Loucy (cell line): ENCODE measurements around the gene SPHK2.

Experiments used
- H2AFZ ChIP-seq: fragments of 200-600 bp; sonication (generic); 2 replicates; pipeline ENCODE4 v1.6.0; 2016; ENCODE audit warnings: antibody characterized with exemption, mild to moderate bottlenecking, low read length, moderate library complexity
- H3F3A ChIP-seq: fragments of 200-600 bp; 2 replicates; pipeline ENCODE4 v1.6.0; 2016; ENCODE audit warnings: antibody characterized with exemption, low read depth, mild to moderate bottlenecking
- H3K27me3 ChIP-seq: fragments of 200-600 bp; sonication (generic); 2 replicates; pipeline ENCODE4 v1.6.1; 2014; ENCODE audit warnings: low read length, mild to moderate bottlenecking; ENCODE audit not compliant: insufficient read depth, poor library complexity, severe bottlenecking
- H3K36me3 ChIP-seq: fragments of 200-600 bp; sonication (generic); 2 replicates; pipeline ENCODE4 v1.6.1; 2016; ENCODE audit warnings: low read length; ENCODE audit not compliant: insufficient read depth
- H3K4me1 ChIP-seq: fragments of 200-600 bp; sonication (generic); 2 replicates; pipeline ENCODE4 v1.5.1; 2014; ENCODE audit warnings: low read length, mild to moderate bottlenecking; ENCODE audit not compliant: insufficient read depth, poor library complexity, severe bottlenecking
- H3K4me2 ChIP-seq: fragments of 200-600 bp; sonication (generic); 2 replicates; pipeline ENCODE4 v1.6.0; 2014; ENCODE audit warnings: antibody characterized with exemption, low read length, low read depth, mild to moderate bottlenecking; ENCODE audit not compliant: poor library complexity, severe bottlenecking
- H3K4me3 ChIP-seq: fragments of 200-600 bp; sonication (generic); 2 replicates; pipeline ENCODE4 v1.5.1; 2014; ENCODE audit warnings: low read length, mild to moderate bottlenecking, mixed read lengths; ENCODE audit not compliant: poor library complexity, severe bottlenecking
- H3K79me2 ChIP-seq: fragments of 200-600 bp; sonication (generic); 2 replicates; pipeline ENCODE4 v1.6.1; 2014; ENCODE audit warnings: low read length; ENCODE audit not compliant: insufficient read depth
- H3K9ac ChIP-seq: fragments of 200-600 bp; sonication (generic); 2 replicates; pipeline ENCODE4 v1.6.0; 2014; ENCODE audit warnings: mild to moderate bottlenecking, low read depth, low read length, moderate library complexity; ENCODE audit not compliant: poor library complexity, severe bottlenecking
- H3K9me2 ChIP-seq: fragments of 200-600 bp; sonication (generic); replicated peaks from 2 replicates; pipeline ENCODE4 v1.6.1; 2016; ENCODE audit warnings: low read depth, low read length, mixed read lengths
- H3K9me3 ChIP-seq: fragments of 200-600 bp; sonication (generic); 2 replicates; pipeline ENCODE4 v1.6.1; 2014; ENCODE audit warnings: mild to moderate bottlenecking, antibody characterized with exemption, low read length, low read depth; ENCODE audit not compliant: insufficient read depth
- H4K20me1 ChIP-seq: fragments of 200-600 bp; sonication (generic); 2 replicates; pipeline ENCODE4 v1.6.0; 2014; ENCODE audit warnings: antibody characterized with exemption, low read length, mild to moderate bottlenecking; ENCODE audit not compliant: insufficient read depth, poor library complexity, severe bottlenecking
- CTCF ChIP-seq: fragments of 200-600 bp; sonication (generic); conservative IDR thresholded peaks from 2 replicates; pipeline ENCODE4 v1.5.1; 2014; ENCODE audit warnings: mild to moderate bottlenecking, antibody characterized with exemption, low read length
- EZH2phosphoT487 ChIP-seq: fragments of 200-600 bp; IDR thresholded peaks from 2 replicates; pipeline ENCODE4 v1.6.1; 2018; ENCODE audit warnings: antibody characterized with exemption, mild to moderate bottlenecking, moderate library complexity, borderline replicate concordance

Gene SPHK2

GRCh38 chr19:48634424-48635262, 15.3 kb downstream of the SPHK2 start:
- H3K4me3 ChIP-seq, result peak overlapping the region; percentile 93
- H3K4me1 ChIP-seq, result peaks cover 44% of the 10 kb centered on the region
- H3K9me3 ChIP-seq, result no peaks in the 10 kb centered on the region
- peaks cover 12% of the 10 kb centered on the region; the same call in 1 of the 2 replicates for H3K36me3 ChIP-seq
- peak overlapping the region; percentile 97 for H3K9ac ChIP-seq
- H3K4me2 ChIP-seq, result peak overlapping the region; percentile 99
- H3F3A ChIP-seq, result peaks cover 3% of the 10 kb centered on the region
- H3K9me2 ChIP-seq, result no peaks in the 10 kb centered on the region
- H3K79me2 ChIP-seq, result peaks cover 38% of the 10 kb centered on the region
- no peaks in the 10 kb centered on the region for H3K27me3 ChIP-seq
- H4K20me1 ChIP-seq, result peaks cover 4% of the 10 kb centered on the region
- peak overlapping the region; percentile 44; the same call in 1 of the 2 replicates for H2AFZ ChIP-seq
- TF ChIP-seq CTCF (no peak), EZH2phosphoT487 (no peak)

- peak overlapping the region; percentile 93 for H3K4me3 ChIP-seq
- H3F3A ChIP-seq, result peaks cover 3% of the 10 kb centered on the region
- H3K9me2 ChIP-seq, result no peaks in the 10 kb centered on the region
- peaks cover 44% of the 10 kb centered on the region for H3K4me1 ChIP-seq
- H3K4me2 ChIP-seq, result peak overlapping the region; percentile 99
- no peak for TF ChIP-seq EZH2phosphoT487
- TF ChIP-seq CTCF, result no peak
- peak overlapping the region; percentile 97 for H3K9ac ChIP-seq
- peaks cover 4% of the 10 kb centered on the region for H4K20me1 ChIP-seq
- peaks cover 9% of the 10 kb centered on the region; the same call in 1 of the 2 replicates for H3K36me3 ChIP-seq
- no peaks in the 10 kb centered on the region for H3K9me3 ChIP-seq
- no peaks in the 10 kb centered on the region for H3K27me3 ChIP-seq
- peaks cover 38% of the 10 kb centered on the region for H3K79me2 ChIP-seq
- peak overlapping the region; percentile 35; the same call in 1 of the 2 replicates for H2AFZ ChIP-seq
Measured at GRCh38 chr19:48635263-48635965, 16.1 kb downstream of the SPHK2 start.

- H3K27me3 ChIP-seq, result no peaks in the 10 kb centered on the region
- H3K4me3 ChIP-seq, result peak overlapping the region; percentile 93
- peak overlapping the region; percentile 35; the same call in 1 of the 2 replicates for H2AFZ ChIP-seq
- peak overlapping the region; percentile 99 for H3K4me2 ChIP-seq
- H3F3A ChIP-seq, result peaks cover 3% of the 10 kb centered on the region
- peaks cover 4% of the 10 kb centered on the region for H4K20me1 ChIP-seq
- peak overlapping the region; percentile 97 for H3K9ac ChIP-seq
- TF ChIP-seq CTCF, result no peak
- TF ChIP-seq EZH2phosphoT487, result no peak
- H3K4me1 ChIP-seq, result peaks cover 44% of the 10 kb centered on the region
- no peaks in the 10 kb centered on the region for H3K9me3 ChIP-seq
- peaks cover 3% of the 10 kb centered on the region; the same call in 1 of the 2 replicates for H3K36me3 ChIP-seq
- H3K9me2 ChIP-seq, result no peaks in the 10 kb centered on the region
- peaks cover 38% of the 10 kb centered on the region for H3K79me2 ChIP-seq
Measured at GRCh38 chr19:48635966-48636858, 16.9 kb downstream of the SPHK2 start.
